SK-N-SH treated with all-trans-retinoic acid at 6 μM for 48 hours (cell line): ENCODE results near the gene SEBOX.

Source experiments
- ISL1 ChIP-seq: fragments of 250-450 bp; sonication (Bioruptor Pico); IDR thresholded peaks from 2 replicates; pipeline ENCODE4 v2.1.2; 2022; ENCODE audit warnings: mild to moderate bottlenecking, moderate library complexity
- OSR1 ChIP-seq: fragments of 250-450 bp; sonication (Bioruptor Pico); IDR thresholded peaks from 2 replicates; pipeline ENCODE4 v1.8.0; 2022; ENCODE audit warnings: moderate library complexity, mild to moderate bottlenecking, inconsistent platforms
- PPARA ChIP-seq: fragments of 250-450 bp; sonication (Bioruptor Pico); IDR thresholded peaks from 2 replicates; pipeline ENCODE4 v1.5.0; 2020; ENCODE audit warnings: mild to moderate bottlenecking, borderline replicate concordance

GRCh38 chr17:28324781-28325180, 40.2 kb downstream of the SEBOX start:
- no peak for TF ChIP-seq ISL1
- no peak for TF ChIP-seq PPARA
- TF ChIP-seq OSR1 = no peak
